ENCODE measurements around the gene RNF220. TPM values are rescaled to one million over a fixed set of nuclear protein-coding genes. Genes with fewer than 3 reads are reported as not detected.

RNF220 gene
- total RNA-seq, 1 donor from 2014 or later, result 62.6 TPM

GRCh38 chr1:44377925-44378784 lies 26.9 kb upstream of the RNF220 start:
- H3K27ac ChIP-seq (replicated peaks), result no peak overlapping the region
- intact Hi-C loops (cut with micrococcal nuclease), result no loop called here
- TF ChIP-seq CTCF (IDR thresholded peaks at IDR 0.05; ENCODE audit: borderline replicate concordance), result peak; percentile 79
- H3K36me3 ChIP-seq, result no peaks in the 10 kb centered on the region
- DNase-seq, result peak; percentile 18
- no peaks in the 10 kb centered on the region for H3K4me1 ChIP-seq
- no peak overlapping the region for H3K4me3 ChIP-seq
- H3K27me3 ChIP-seq (ENCODE audit: low read depth), result peaks cover 4% of the 10 kb centered on the region
- no peaks in the 10 kb centered on the region for H3K9me3 ChIP-seq (replicated peaks)

DNA sequence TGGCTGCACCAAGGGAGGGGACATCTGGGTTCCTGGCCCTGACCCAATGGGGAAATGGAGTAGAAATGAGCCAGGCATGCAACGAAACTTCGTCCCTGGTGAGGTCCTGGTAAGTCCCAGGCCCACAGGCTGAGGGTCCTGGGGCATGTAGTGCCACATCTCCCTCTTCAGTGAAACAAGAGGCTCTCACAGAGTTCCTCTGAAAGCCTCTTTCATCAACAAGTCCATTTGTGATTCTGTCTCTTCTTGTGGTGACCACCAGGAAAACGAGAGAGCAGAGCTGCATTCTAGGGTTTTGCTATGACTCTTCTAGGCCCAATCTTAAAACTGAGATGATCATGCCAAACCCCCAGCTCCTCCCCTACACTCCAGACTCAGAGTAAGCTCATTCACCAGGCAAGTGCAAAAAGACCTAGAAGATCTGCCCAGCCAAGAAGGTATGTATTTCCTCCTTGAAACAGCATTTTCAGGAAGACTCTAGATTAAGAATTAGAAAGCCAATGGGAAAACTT lies 24.3 kb upstream of the RNF220 start:
- no peak for DNase-seq
- TF ChIP-seq CTCF (IDR thresholded peaks at IDR 0.05; ENCODE audit: borderline replicate concordance), result no peak

GRCh38 chr1:44388551-44388950 lies 16.5 kb upstream of the RNF220 start:
- Histone ChIP-seq H3K4me3 (no peak overlapping the region), H3K9me3 (replicated peaks) (no peaks in the 10 kb centered on the region), H3K27me3 (ENCODE audit: low read depth) (peaks cover 57% of the 10 kb centered on the region), H3K4me1 (no peaks in the 10 kb centered on the region), H3K27ac (replicated peaks) (no peak overlapping the region), H3K36me3 (no peaks in the 10 kb centered on the region)
- no peak for DNase-seq
- intact Hi-C loops (cut with micrococcal nuclease), result no loop called here
- no peak for TF ChIP-seq CTCF (IDR thresholded peaks at IDR 0.05; ENCODE audit: borderline replicate concordance)

More for the DNA sequence above, 24.3 kb upstream of the RNF220 start:
- Histone ChIP-seq H3K27ac (replicated peaks) (no peak overlapping the region), H3K27me3 (ENCODE audit: low read depth) (peaks cover 6% of the 10 kb centered on the region), H3K4me1 (no peaks in the 10 kb centered on the region), H3K9me3 (replicated peaks) (no peaks in the 10 kb centered on the region), H3K4me3 (no peak overlapping the region), H3K36me3 (no peaks in the 10 kb centered on the region)
- intact Hi-C loops (cut with micrococcal nuclease), result loop anchor here (5.0 kb wide), 1 partner anchor 212 kb away; no protein-coding TSS in a partner anchor

- H3K27me3 ChIP-seq (ENCODE audit: low read depth), result peaks cover 65% of the 10 kb centered on the region
- no peak for DNase-seq
- no peak overlapping the region for H3K4me3 ChIP-seq
- H3K27ac ChIP-seq (replicated peaks), result no peak overlapping the region
- no peaks in the 10 kb centered on the region for H3K9me3 ChIP-seq (replicated peaks)
- no peaks in the 10 kb centered on the region for H3K36me3 ChIP-seq
- intact Hi-C loops (cut with micrococcal nuclease), result no loop called here
- no peak for TF ChIP-seq CTCF (IDR thresholded peaks at IDR 0.05; ENCODE audit: borderline replicate concordance)
- H3K4me1 ChIP-seq, result no peaks in the 10 kb centered on the region
Observed at GRCh38 chr1:44389437-44389836, 15.6 kb upstream of the RNF220 start.

DNA sequence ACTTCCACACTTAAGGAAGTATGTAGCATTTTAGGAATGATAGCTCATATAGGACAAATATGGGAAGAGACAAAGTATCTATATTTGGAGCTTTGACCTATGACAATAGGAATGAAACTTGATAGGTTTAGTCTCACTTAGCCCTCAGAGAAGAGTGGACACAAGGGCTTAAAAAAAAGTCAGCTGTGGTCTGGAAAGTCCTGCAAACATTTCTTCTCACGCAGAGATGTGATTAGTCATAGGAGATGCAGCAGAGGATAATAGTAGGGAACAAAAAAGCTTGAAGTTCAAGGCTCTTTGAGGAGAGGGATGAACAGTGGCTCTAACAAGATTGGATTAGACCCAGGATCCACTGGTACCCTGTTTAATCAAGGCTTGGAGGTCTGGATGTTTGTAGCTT lies 14.8 kb upstream of the RNF220 start:
- Histone ChIP-seq H3K4me1 (no peaks in the 10 kb centered on the region), H3K9me3 (replicated peaks) (no peaks in the 10 kb centered on the region), H3K27me3 (ENCODE audit: low read depth) (peaks cover 74% of the 10 kb centered on the region), H3K27ac (replicated peaks) (no peak overlapping the region), H3K4me3 (no peak overlapping the region), H3K36me3 (no peaks in the 10 kb centered on the region)
- TF ChIP-seq CTCF (IDR thresholded peaks at IDR 0.05; ENCODE audit: borderline replicate concordance), result no peak
- no peak for DNase-seq
- intact Hi-C loops (cut with micrococcal nuclease), result no loop called here

Measured in left ventricle myocardium inferior (tissue), 1 donor.